PC-9 (cell line): ENCODE measurements around the gene CLIP1. TPM values are rescaled to one million over a fixed set of nuclear protein-coding genes. Genes with fewer than 3 reads are reported as not detected.

ENCODE experiments used
- BruUV-seq: library from RNA; stranded (reverse); fragments of 400-500 nt; replicated peaks from 2 replicates; lab custom pipeline; 2021; lab: Mats Ljungman, UMichigan
- CTCF ChIA-PET: fragments of 300-600 bp; sonication (Branson Sonifier 250); formaldehyde crosslinking; loops from one replicate; lab custom pipeline; 2022; ENCODE audit warnings: antibody characterized with exemption; lab: Charles Lee
- POLR2A ChIA-PET: fragments of 300-600 bp; sonication (Branson Sonifier 250); formaldehyde crosslinking; loops from one replicate; lab custom pipeline; 2022; ENCODE audit warnings: antibody characterized with exemption; ENCODE audit not compliant: unreplicated experiment; lab: Charles Lee
- DNase-seq, 2 experiments: peaks; one replicate each; pipeline versions ENCODE4 v3.0.0 to v3.0.0-alpha.2; 2015 to 2022; ENCODE audit warnings: mixed read lengths in 1 of 2
- H2AFZ ChIP-seq: fragments of 200-600 bp; sonication (generic); 2 replicates; pipeline ENCODE4 v1.8.1; 2017; ENCODE audit warnings: antibody characterized with exemption
- H3F3A ChIP-seq: fragments of 200-600 bp; sonication (generic); 2 replicates; pipeline ENCODE4 v1.8.1; 2017; ENCODE audit warnings: antibody characterized with exemption, mild to moderate bottlenecking, low read depth; ENCODE audit not compliant: insufficient read depth
- H3K27ac ChIP-seq: fragments of 200-600 bp; sonication (generic); 2 replicates; pipeline ENCODE4 v1.6.1; 2016; ENCODE audit warnings: mixed run types
- H3K27me3 ChIP-seq: fragments of 200-600 bp; sonication (generic); 2 replicates; pipeline ENCODE4 v1.6.1; 2016; ENCODE audit warnings: low read depth, mixed run types; ENCODE audit not compliant: insufficient read depth
- H3K36me3 ChIP-seq: fragments of 200-600 bp; sonication (generic); 2 replicates; pipeline ENCODE4 v1.6.1; 2016; ENCODE audit warnings: low read depth, mixed run types
- H3K4me1 ChIP-seq: fragments of 200-600 bp; sonication (generic); replicated peaks from 2 replicates; pipeline ENCODE4 v1.6.1; 2016; ENCODE audit warnings: mixed run types; ENCODE audit not compliant: insufficient read depth
- H3K4me2 ChIP-seq: fragments of 200-600 bp; sonication (generic); 2 replicates; pipeline ENCODE4 v1.6.1; 2017; ENCODE audit warnings: mixed run types
- H3K4me3 ChIP-seq: fragments of 200-600 bp; sonication (generic); 2 replicates; pipeline ENCODE4 v1.6.1; 2016; ENCODE audit warnings: mixed run types
- H3K79me2 ChIP-seq: fragments of 200-600 bp; sonication (generic); 2 replicates; pipeline ENCODE4 v1.6.1; 2017; ENCODE audit warnings: low read depth, mixed run types
- H3K9me2 ChIP-seq: fragments of 200-600 bp; sonication (generic); 2 replicates; pipeline ENCODE4 v1.8.1; 2017; ENCODE audit warnings: mild to moderate bottlenecking; ENCODE audit not compliant: insufficient read depth
- H3K9me3 ChIP-seq: fragments of 200-600 bp; sonication (generic); 2 replicates; pipeline ENCODE4 v1.8.1; 2016; ENCODE audit warnings: low read depth; ENCODE audit not compliant: insufficient read depth
- H4K20me1 ChIP-seq: fragments of 200-600 bp; sonication (generic); 2 replicates; pipeline ENCODE4 v1.8.1; 2017; ENCODE audit not compliant: insufficient read depth
- CTCF ChIP-seq: fragments of 200-600 bp; sonication (generic); conservative IDR thresholded peaks from 2 replicates; pipeline ENCODE4 v1.6.1; 2017; ENCODE audit warnings: mixed run types, antibody characterized with exemption, mild to moderate bottlenecking, moderate library complexity
- EZH2 ChIP-seq: fragments of 200-600 bp; sonication (generic); IDR thresholded peaks from 2 replicates; pipeline ENCODE4 v1.8.0; 2017; ENCODE audit warnings: antibody characterized with exemption, low read depth
- intact Hi-C: fragments of 100-400 bp; cut with micrococcal nuclease; formaldehyde crosslinking; loops from one replicate; pipeline ENCODE4 v1.10.0; 2022; ENCODE audit not compliant: unreplicated experiment
- total RNA-seq: library from RNA; stranded (reverse); gene quantifications from 2 replicates; pipeline ENCODE4 v1.2.3, GENCODE V29; 2021

The CLIP1 gene
- total RNA-seq, 1 experiment from 2014 or later = 86.9 TPM

DNA sequence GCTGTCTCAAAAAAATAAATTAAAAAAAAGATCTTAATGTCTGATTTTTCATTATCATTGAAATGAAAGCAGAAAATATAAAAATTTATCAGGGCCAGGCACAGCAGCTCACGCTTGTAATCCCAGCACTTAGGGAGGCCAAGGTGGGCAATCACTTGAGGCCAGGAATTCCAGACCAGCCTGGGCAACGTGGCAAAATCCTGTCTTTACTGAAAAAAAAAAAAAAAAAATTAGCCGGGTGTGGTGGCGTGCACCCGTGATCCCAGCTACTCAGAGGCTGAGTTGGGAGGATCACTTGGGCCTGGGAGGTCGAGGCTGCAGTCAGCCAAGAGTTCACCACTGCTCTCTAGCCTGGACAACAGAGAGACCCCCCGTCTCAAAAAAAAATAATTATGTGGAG lies 37.6 kb upstream of the CLIP1 start:
- Histone ChIP-seq H3K4me3 (no peak overlapping the region), H3K4me2 (no peak overlapping the region), H3K9me2 (no peaks in the 10 kb centered on the region), H3K36me3 (no peaks in the 10 kb centered on the region), H3F3A (peaks cover 21% of the 10 kb centered on the region), H3K27me3 (no peaks in the 10 kb centered on the region), H3K27ac (no peak overlapping the region), H3K4me1 (peaks cover 20% of the 10 kb centered on the region), H3K79me2 (no peaks in the 10 kb centered on the region), H4K20me1 (no peaks in the 10 kb centered on the region), H3K9me3 (no peaks in the 10 kb centered on the region), H2AFZ (no peak overlapping the region)
- ChIA-PET POLR2A (no interaction called here), CTCF (no interaction called here)
- TF ChIP-seq CTCF (no peak), EZH2 (no peak)
- no peak for DNase-seq
- BruUV-seq = no TSS peak
- intact Hi-C loops = no loop called here

DNA sequence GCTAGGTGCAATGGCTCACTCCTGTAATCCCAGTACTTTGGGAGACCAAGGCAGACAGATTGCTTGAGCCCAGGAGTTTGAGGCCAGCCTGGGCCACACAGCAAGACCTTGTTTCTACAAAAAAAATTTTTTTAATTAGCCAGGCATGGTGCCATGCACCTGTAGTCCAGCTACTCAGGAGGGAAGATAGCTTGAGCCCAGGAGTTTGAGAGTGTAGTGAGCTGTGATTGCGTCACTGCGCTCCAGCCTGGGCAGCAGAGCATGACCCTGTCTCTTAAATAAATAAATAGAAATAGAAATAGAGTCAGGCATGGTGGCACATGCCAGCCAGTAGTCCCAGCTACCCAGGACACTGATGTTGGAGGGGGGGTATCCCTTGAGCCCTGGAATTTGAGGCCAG lies 36.7 kb upstream of the CLIP1 start:
- Histone ChIP-seq H3K4me2 (no peak overlapping the region), H3K4me3 (no peak overlapping the region), H3K27ac (no peak overlapping the region), H3K4me1 (peaks cover 15% of the 10 kb centered on the region), H3K36me3 (no peaks in the 10 kb centered on the region), H3F3A (peaks cover 19% of the 10 kb centered on the region), H2AFZ (no peak overlapping the region), H4K20me1 (no peaks in the 10 kb centered on the region), H3K9me3 (no peaks in the 10 kb centered on the region), H3K9me2 (no peaks in the 10 kb centered on the region), H3K27me3 (no peaks in the 10 kb centered on the region), H3K79me2 (no peaks in the 10 kb centered on the region)
- ChIA-PET POLR2A (no interaction called here), CTCF (interaction anchor here (0.7 kb wide), 1 partner anchor 79 kb away, joined by 10 read pairs; no protein-coding TSS in a partner anchor)
- DNase-seq = no peak
- TF ChIP-seq EZH2 (no peak), CTCF (no peak)
- BruUV-seq = no TSS peak
- intact Hi-C loops = no loop called here

- Histone ChIP-seq H3K79me2 (no peaks in the 10 kb centered on the region), H3K36me3 (no peaks in the 10 kb centered on the region), H3K4me1 (peaks cover 13% of the 10 kb centered on the region), H3K27me3 (no peaks in the 10 kb centered on the region), H3K9me3 (no peaks in the 10 kb centered on the region), H3K4me3 (no peak overlapping the region), H3K27ac (no peak overlapping the region), H3K9me2 (no peaks in the 10 kb centered on the region), H3K4me2 (no peak overlapping the region), H3F3A (peaks cover 12% of the 10 kb centered on the region), H2AFZ (no peak overlapping the region), H4K20me1 (no peaks in the 10 kb centered on the region)
- no TSS peak for BruUV-seq
- DNase-seq = no peak
- intact Hi-C loops = no loop called here
- TF ChIP-seq EZH2 = no peak
- TF ChIP-seq CTCF = no peak
- ChIA-PET CTCF (interaction anchor here (0.7 kb wide), 1 partner anchor 78 kb away, joined by 10 read pairs; no protein-coding TSS in a partner anchor), POLR2A (no interaction called here)
Measured at GRCh38 chr12:122458105-122459035, 35.9 kb upstream of the CLIP1 start.
